ENCODE data around the gene RAD54L.
"Not testable (repeated sequence)": the region's sequence is repeated elsewhere in the genome, so short reads cannot be mapped to it uniquely, and the experiment has no call there.

The RAD54L gene

DNA sequence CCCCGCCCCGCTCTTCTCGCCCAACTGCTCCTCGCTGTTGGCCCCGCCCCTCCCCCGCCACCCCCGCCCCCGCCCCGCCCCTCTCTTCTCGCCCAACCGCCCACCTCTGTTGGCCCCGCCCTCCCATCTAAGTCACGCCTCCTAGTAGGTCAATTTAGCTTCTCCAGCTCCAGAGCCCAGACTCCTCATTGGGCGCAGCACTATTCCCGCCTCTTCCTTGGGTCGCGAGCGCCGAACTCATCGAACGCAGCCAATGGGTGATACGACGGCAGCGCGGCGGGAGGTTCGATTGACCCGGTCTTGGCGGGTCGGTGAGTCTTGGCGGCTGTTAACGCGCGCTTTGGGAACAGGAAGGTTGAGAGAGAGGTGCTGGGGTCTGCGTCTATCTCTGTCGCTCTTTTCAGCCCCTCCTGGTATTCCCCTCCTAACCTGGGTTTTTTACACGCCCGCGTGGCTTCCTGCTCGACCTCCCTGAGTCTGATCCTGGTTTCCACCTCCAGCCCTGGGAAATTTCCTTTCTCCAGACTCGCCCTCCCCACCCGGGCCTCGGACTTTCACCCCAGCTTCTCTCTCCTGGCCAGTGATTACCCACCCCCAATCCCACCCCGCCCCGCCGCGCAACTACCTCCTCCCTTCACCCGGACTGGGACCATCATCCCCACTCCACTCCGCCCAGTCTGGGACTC lies at the start of gene RAD54L:
Gene RAD54L, plus strand, starts transcription at position 328 of the 686 bp plus-strand sequence. CDS start 643 bp downstream, outside the sequence.
- peak; percentile 98 for DNase-seq

DNA sequence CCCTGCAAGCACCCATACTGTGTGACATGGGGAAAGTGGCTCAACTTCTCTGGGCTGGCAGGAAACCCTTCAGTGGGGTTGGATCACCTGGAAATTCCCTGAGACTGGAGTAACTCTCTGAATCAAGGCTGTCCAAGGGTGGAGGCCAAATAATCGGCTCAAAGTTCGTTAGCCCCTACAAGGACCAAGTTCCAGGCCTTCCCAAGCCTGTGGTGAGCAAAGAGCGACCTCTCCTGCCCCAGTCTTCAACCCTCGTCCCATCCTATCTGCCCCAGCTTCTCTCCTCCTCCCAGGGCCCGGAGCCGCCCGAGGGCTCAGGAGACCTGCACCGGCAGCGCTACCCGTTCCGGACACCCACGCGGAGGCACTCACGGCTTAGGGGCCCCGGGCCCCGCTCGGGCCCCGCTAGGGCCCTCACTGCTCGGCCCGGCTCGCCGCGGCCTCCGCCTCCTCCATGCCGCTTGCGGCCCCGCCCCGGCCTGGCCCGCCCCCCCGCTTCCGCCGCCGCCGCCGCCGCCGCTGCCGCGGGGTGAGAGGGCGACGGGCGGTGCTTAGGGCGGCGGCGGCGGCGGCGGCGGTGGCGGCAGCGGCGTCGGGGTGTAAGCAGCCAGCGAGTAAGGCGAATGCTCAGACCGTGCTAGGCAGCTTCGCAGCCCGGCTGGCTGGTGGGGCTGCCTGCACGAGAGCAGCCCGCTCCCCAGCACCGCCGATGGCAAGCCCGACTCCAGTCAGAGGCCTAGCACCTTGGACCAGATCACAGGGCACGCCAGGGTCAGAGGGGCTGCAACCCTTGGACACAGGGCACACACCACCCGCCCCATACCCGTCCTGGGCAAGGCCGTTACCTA lies 49.4 kb upstream of the RAD54L start, which contains the start of gene POMGNT1:
Gene POMGNT1, minus strand, starts transcription at position 471 of the 848 bp plus-strand sequence. CDS start 613 bp downstream, outside the sequence.
- DNase-seq: peak; percentile 81

DNA sequence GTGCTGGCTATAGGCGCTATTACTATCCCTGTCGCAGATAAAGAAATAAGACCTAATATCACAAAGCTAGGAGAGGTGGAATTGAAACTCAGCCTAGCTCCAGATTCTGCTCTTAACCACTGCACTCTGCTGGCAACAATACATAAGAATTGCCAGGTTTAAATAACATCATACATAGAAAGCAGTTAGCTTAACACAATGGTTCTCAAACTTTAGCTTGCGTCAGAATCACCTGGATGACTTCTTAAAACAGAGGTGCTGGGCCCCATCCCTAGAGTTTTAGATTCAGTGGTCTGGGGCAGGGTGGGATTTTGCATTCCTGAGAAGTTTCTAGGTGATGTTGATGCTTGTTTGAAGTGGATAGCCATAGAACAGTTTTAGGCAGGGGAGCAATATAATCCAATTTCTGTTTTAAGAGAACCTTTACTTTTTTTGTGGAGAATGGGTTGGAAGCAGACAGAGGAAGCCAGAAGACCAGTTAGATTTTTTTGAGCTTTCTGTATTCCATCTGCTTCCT lies 48.3 kb upstream of the RAD54L start:
- no peak for DNase-seq

DNA sequence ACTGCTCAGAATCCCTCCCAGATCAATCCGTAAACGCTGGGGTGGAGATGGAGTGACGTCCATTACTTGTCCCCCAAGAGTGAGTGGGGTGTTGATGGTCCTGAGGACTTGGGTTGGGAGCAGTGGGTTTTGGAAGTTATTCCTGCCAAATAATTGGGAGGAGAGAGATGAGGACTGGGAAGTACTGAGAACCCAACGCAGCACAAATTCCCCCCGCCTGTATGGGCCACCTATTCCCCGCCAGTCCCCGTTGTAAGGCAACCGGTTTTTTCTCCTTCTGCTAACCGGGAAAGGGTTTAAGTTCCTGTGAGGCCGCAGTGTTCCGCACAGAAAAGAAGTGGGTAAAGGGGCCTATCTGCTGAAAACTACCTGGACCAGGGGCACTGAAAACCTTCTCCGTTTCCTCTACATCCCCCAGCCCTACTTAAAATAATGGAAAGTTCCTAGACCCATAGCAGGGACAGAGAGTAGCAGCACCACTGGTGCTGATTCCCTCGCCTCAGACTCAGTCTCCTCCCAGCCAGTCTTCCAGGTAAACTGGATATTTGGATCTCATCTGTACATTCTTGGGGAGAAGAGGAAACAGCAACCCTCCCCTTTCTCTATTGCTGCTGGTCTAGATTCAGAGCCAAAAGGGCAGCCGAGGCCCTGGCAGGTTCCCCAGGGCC lies 43.7 kb upstream of the RAD54L start:
- no peak for DNase-seq

DNA sequence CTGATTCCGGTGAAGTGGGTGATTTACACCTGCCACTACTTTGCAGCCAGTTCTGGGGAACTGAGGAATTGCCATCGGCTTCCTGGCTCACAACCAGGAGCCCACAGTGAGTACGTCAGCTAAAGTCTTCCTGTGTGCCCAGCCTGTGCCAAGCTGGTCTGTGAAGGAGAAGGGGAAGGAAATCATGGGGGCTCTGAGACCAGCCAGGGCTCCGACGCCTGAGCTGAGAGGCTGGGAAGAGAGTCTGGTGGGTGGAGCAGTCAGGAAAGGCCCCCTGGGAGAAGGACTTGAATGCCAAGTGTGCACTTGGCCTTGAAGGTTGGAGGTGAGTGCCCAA lies 43.2 kb upstream of the RAD54L start:
- no peak for DNase-seq

DNA sequence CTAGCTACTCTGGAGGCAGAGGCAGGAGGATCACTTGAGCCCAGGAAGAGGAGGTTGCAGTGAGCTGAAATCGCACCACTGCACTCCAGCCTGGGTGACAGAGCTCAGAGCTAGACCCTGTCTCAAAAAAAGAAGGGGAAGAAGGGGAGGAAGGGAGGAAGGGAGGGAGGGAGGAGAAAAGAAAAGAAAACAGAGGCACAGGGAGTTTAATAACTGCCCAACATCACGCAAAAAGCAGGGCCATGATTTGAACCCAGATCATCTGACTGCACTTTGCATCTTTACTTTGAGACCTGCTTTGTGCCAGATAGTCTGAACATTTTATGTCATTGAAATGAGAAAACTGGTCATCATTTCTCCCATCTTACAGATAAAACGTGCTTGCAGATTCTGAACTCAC lies 42.4 kb upstream of the RAD54L start:
- no peak for DNase-seq

DNA sequence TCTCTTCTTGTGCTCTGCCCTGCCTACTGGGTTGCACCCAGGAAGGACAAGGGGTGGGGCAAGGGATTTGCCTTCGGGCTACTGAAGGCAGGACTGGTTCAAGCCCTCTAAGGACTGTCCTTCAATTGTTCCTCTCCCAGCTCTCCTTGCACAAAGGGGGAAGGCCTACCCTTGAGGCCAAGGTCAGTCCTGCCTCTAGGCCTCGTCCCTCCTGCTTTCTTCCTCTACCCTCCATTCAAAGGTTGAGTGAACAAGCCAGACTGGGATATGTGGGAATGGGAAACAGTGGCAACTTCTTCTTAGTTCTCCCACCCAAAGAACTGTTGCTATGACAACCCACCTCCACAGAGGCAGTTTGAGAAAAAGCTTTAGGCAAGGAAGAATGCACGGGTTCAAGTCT lies 41.8 kb upstream of the RAD54L start:
- no peak for DNase-seq

DNA sequence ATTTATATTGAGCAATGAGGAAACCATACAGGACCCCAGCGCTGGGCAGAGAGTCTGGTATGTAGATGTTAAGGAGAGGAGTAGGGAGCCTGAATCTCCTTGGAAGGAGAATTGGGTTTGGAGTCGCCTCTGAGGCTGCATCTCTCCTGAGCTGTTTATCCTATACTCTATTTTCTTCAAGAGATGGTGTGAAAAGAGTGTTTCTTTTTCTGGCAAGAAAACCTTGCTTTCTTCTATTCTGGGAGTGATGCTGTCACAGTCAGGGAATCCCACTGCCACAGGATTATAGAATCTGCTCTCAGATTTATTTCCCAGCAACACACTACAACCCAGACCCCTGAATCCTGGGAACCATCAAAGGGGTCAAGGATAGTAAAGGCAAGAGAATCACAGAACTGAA lies 41.2 kb upstream of the RAD54L start:
- DNase-seq: no peak

DNA sequence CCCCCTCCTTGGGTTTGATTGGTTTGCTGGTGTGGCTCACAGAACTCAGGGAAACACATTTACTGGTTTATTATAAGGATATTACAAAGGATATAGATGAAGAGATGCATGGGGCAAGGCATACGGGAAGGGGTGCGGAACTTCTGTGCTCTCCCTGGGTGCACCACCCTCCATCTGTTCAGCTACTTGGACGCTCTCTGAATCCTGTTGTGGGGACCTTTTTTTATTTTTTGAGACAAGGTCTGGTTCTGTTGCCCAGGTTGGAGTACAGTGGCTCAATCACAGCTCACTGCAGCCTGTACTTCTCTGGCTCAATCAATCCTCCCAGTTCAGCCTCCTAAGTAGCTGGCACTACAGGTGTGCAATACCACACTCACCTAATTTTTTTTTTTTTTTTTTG lies 37.0 kb upstream of the RAD54L start:
- DNase-seq: no peak

DNA sequence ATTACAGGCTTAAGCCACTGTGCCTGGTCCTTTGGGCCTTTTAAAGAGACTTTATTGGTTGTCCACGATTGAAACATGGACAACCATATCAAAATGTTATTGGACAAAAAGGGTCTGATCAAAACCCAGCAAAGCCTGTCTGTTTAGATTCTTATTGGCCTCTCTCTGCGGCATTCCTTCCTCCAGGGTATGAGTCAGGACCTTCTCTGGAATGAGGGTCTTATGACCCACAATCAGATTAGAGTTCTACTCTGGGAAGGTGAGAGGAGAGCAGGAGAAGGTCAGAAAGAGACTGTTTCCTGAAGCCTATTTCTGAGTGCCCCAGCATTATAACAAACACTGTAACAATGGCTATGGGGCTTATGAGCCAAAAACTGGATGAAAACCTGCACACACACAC lies 36.5 kb upstream of the RAD54L start:
- no peak for DNase-seq

DNA sequence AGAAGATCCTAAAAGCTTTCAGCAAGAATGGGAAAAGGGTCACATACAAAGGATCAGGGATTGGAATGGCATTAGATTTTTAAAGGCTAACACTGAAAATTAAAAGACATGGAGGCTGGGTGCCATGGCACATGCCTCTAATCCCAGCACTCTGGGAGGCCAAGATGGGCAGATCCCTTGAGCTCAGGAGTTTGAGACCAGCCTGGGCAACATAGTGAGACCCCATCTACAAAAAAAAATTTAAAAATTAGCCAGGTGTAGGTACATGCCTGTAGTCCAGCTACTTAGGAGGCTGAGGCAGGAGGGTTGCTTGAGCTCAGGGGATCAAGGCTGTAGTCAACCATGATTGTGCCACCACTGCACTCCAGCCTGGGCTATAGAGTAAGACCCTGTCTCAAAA lies 32.1 kb upstream of the RAD54L start:
- DNase-seq: no peak

DNA sequence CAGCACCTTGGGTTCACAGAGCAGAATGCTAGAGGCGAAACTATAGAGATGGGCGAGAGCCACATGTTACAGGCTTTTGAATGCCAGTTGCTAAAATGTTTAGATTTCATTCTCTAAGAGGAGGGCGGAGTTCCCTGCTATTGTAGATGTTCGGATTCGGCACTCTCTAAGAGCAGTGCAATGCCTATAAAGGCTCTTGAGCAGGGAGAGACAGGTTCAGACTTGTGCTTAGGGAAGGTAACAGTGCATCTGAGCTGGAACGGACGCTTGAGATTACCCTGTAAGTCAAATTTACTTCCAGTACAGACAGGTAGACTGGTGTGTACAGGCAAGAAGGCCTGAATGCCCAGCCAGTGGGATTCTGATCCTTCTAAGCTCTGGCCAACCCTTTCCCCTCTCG lies 29.1 kb upstream of the RAD54L start:
- no peak for DNase-seq

DNA sequence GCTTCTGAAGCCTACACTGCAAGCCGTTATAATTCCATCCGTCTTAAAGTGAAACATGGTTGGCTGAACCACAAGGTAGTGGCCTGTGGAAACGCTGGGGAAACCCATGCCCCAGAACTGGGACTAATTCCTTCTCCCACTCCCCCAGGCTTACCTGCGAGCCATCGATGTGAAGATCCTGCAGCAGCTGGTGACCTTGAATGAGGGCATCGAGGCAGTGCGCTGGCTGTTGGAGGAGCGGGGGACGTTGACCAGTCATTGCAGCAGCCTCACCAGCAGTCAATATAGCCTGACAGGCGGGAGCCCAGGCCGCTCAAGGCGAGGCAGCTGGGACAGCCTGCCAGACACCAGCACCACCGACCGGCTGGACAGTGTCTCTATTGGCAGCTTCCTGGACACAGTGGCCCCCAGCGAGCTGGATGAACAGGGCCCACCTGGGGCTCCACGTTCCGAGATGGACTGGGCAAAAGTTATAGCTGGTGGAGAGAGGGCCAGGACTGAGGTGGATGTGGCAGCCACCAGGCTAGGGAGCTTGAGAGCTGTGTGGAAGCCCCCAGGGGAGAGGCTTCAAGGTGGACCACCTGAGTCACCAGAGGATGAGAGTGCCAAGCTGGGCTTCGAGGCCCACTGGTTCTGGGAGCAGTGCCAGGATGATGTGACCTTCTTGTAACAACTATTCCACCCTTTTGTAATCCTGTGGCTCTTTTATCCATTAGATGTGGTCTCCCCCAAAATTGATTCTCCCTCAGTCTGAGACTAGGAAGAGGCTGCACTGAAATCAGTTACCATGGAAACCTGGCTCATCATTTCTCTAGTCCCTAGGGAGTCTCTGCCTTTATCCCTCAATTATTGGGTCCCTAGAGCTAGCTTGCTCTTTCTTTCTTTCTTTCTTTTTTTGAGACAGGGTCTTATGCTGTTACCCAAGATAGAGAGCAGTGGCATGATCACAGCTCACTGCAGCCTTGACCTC lies 27.7 kb upstream of the RAD54L start:
- no peak for DNase-seq

DNA sequence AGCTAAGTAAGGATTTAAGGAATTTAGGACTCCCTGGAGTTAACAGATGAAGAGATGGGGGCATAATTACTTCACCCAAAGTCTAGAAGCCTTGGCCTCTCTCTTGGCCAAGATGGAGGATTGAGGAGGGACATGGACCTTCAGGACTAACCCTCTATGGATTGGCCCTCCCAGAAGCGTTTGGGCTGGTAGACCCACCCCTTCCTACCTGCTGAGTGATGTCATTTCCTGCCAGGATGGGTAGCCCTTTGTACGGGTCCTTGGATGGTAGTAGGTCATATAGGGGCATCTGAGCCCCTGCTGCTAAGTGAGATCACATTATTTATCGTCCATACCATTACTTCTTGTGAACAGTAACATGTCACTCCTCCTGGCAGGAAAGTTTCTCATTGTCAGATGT lies 26.8 kb upstream of the RAD54L start:
- DNase-seq: no peak

DNA sequence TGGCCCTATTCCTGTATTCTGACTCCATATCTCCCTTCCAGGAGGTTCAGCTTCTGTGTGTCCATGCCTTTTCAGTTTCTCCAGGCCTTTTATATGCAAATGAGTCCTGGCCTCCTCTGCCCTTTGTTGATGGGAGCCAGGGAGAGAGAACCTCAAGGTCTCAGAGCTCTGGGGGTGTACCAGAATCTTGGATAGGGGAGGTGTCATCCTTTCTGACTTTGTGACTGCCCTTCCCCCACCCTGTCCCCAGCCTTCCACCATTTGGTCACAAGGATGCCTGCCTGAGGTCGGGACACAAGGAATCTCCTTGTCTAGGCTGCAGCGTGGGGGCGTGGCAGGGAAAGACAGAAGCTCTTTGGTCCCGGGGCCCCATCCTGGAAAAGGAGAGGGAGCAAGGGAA lies 25.8 kb upstream of the RAD54L start:
- no peak for DNase-seq

DNA sequence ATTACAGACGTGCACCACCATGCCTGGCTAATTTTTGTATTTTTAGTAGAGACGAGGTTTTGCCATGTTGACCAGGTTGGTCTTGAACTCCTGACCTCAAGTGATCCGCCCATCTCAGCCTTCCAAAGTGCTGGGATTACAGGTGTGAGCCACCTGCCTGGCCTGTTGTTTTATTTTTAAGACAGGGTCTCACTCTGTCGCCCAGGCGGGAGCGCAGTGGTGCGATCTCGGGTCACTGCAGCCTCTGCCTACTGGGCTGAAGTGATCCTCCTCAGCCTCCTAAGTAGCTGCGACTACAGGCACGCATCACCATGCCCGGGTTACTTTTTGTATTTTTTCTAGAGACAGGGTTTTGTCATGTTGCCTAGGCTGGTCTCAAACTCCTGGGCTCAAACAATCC lies 24.5 kb upstream of the RAD54L start:
- DNase-seq: not testable (repeated sequence)

DNA sequence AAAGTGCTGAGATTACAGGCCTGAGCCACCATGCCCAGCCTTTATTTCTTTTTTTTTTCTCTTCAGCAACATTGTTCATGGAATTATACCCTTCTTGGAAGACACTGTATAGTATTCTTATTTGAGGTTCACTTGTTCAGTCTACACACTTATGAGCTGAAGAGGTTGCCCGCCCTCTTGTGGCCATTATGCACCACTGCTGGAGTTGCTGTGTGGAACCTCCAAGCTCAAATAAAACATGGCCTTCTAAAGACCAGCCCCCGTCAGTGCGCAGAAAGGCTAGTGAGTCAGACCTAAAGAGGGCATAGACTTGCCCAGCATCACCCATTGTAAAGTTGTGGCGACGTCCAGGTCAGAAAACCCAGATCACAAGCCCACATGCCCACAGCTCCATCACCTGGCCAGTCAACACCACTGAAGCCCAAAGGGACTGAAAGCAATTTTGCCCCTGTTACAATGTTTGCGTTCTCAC lies 24.1 kb upstream of the RAD54L start:
- DNase-seq: peak; percentile 62

DNA sequence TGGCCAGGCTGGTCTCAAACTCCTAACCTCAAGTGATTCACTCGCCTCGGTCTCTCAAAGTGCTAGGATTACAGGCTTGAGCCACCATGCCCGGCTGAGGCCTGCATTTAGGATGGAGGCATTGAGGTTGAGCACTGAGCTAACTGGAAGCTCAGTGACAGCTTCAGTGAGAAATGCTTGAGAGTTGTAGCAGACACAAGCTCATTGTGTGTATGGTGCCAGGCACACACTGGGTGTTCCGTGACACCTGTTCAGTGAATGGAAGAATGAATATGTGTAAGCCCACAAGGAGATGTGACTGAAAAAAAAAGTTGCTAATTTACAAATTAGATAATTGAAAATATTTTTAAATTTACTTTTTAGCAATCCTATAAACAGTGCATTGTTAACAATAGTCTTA lies 22.6 kb upstream of the RAD54L start:
- no peak for DNase-seq

DNA sequence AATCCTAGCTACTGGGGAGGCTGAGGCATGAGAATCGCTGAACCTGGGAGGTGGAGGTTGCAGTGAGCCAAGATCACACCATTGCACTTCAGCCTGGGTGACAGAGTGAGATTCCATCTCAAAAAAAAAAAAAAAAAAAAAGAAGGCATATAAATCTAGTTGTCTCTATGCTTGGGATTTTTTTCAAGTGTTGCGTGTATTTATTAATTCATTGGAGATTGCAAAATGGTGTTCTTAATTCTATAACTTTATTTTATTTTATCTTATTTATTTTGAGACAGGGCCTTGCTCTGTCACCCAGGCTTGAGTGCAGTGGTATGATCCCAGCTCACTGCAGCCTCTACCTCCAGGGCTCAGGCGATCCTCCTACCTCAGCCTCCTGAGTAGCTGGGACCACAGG lies 16.3 kb upstream of the RAD54L start:
- not testable (repeated sequence) for DNase-seq

DNA sequence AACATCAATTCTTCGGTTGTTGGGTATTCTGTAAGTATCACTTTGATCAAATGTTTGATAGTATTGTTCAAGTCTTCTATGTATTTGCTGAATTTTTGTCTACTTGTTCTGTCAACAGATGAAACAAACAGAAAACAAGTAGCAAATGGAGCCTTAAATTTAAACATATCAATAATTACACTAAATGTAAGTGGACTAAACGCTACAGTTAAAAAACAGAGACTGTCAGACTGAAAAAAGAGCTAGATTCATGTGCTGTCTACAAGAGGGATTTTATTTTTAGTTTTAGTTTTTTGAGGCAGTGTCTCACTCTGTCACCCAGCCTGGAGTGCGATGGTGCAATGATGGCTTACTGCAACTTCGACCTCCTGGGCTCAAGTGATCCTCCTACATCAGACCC lies 10.7 kb upstream of the RAD54L start:
- DNase-seq: no peak

DNA sequence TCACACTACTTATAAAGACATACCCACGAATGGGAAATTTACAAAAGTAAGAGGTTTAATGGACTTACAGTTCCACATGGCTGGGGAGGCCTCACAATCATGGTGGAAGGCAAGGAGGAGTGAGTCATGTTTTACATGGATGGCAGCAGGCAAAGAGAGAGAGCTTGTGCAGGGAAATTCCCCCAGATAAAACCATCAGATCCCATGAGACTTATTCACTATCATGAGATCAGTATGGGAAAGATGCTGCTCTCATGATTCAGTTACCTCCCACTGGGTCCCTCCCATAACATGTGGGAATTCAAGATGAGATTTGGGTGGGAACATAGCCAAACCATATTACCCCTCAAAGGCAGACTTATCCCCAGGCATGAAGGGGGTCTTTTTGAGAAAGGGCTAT lies 8.7 kb upstream of the RAD54L start:
- DNase-seq: not testable (repeated sequence)

DNA sequence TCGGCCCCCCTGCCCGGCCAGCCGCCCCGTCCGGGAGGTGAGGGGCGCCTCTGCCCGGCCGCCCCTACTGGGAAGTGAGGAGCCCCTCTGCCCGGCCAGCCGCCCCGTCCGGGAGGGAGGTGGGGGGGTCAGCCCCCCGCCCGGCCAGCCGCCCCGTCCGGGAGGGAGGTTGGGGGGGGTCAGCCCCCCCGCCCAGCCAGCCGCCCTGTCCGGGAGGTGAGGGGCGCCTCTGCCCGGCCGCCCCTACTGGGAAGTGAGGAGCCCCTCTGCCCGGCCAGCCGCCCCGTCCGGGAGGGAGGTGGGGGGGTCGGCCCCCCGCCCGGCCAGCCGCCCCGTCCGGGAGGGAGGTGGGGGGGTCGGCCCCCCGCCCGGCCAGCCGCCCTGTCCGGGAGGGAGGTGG lies 5.8 kb upstream of the RAD54L start:
- DNase-seq: not testable (repeated sequence)
